Aorta (tissue), 5 donors: ENCODE data around the gene ZYG11A. TPM values are rescaled to one million over a fixed set of nuclear protein-coding genes. Genes with fewer than 3 reads are reported as not detected.
A peak's percentile ranks its signal among the peaks of the same experiment; 100 is the strongest.

Experiments
- ATAC-seq: fragments of 200-7000 bp; cut with Tn5 transposase; one replicate; pipeline ENCODE4 v1.9.1; 2022; ENCODE audit warnings: moderate library complexity; ENCODE audit not compliant: low FRiP score
- DNase-seq, 2 donors: peaks; one replicate each; pipeline ENCODE4 v3.0.0-alpha.2; 2020
- H3K27ac ChIP-seq, 2 donors: one replicate each; pipeline ENCODE4 v1.5.1; 2013; ENCODE audit warnings: low read length in 2 of 2, mild to moderate bottlenecking in 2 of 2, moderate library complexity in 2 of 2, control low read depth in 1 of 2, inconsistent platforms in 1 of 2, low read depth in 1 of 2
- H3K27me3 ChIP-seq, 2 donors: one replicate each; pipeline ENCODE4 v1.6.1; 2013; ENCODE audit warnings: control low read depth in 1 of 2, low read length in 1 of 2, mild to moderate bottlenecking in 1 of 2, moderate library complexity in 1 of 2; ENCODE audit not compliant: insufficient read depth in 2 of 2, control insufficient read depth in 1 of 2
- H3K36me3 ChIP-seq, 2 donors: one replicate each; pipeline ENCODE4 v1.6.1; 2013; ENCODE audit warnings: control low read depth in 1 of 2, low read length in 1 of 2, mild to moderate bottlenecking in 1 of 2; ENCODE audit not compliant: insufficient read depth in 2 of 2, control insufficient read depth in 1 of 2
- H3K4me1 ChIP-seq, 2 donors: one replicate each; pipeline ENCODE4 v1.6.1; 2013; ENCODE audit warnings: low read length in 2 of 2, control low read depth in 1 of 2, mild to moderate bottlenecking in 1 of 2, moderate library complexity in 1 of 2; ENCODE audit not compliant: insufficient read depth in 2 of 2, control insufficient read depth in 1 of 2
- H3K4me3 ChIP-seq, 2 donors: one replicate each; pipeline ENCODE4 v1.5.1; 2013; ENCODE audit warnings: low read length in 2 of 2, control low read depth in 1 of 2, mild to moderate bottlenecking in 1 of 2
- H3K9me3 ChIP-seq: one replicate; pipeline ENCODE4 v1.6.1; 2013; ENCODE audit warnings: mild to moderate bottlenecking, low read length; ENCODE audit not compliant: control insufficient read depth
- WGBS, 2 donors: extraction: QIAGEN DNeasy Blood & Tissue Kit; methylation state at CpG; one replicate each; pipeline ENCODE4 v1.1.7; 2013; 5-methylcytosine and 5-hydroxymethylcytosine counted together
- intact Hi-C, 2 donors: fragments of 100-400 bp; cut with DNase I; formaldehyde crosslinking; loops; one replicate each; pipeline versions ENCODE4 v1.14.2 to v1.15.0; 2022
- polyA plus RNA-seq, 2 donors: library from polyadenylated mRNA; stranded (reverse); fragments of 200-250 nt; gene quantifications; one replicate each; pipeline ENCODE4 v1.2.3, GENCODE V29; 2013
- total RNA-seq, 2 donors: library from RNA; stranded (reverse); fragmentation: NEBNext Ultra II Directional; extraction: Animal tissue kit (Norgen Biotek cat#: 25700); gene quantifications; one replicate each; pipeline ENCODE4 v1.2.1, GENCODE V29; 2021
- donor health status: healthy with polysubstance abuse.
- donor health status: Bipolar disorder and iron deficiency.
- donor health status: DM: no; HTN: no; CAD: no.
- donor health status: DM: no; HTN: no; CAD: no.
- donor health status: DM: yes; HTN: yes; CAD: no.

ZYG11A gene
- total and polyA plus RNA-seq, 4 donors, result 0.13 to 0.18 (median 0.13) TPM; not detected in 1

- Histone ChIP-seq H3K4me3 (no peak overlapping the region), H3K36me3 (no peaks in the 10 kb centered on the region), H3K9me3 (no peaks in the 10 kb centered on the region), H3K4me1 (no peaks in the 10 kb centered on the region), H3K27ac (no peak overlapping the region), H3K27me3 (no peaks in the 10 kb centered on the region)
- WGBS, 2 donors, result 94 to 97% methylated on average over 5 of the region's 5 CpGs
- DNase-seq, result no peak
- intact Hi-C loops, result no loop called here
- no peak for ATAC-seq
These were observed 50.1 kb downstream of the ZYG11A start for GRCh38 chr1:52892424-52893215.

- Histone ChIP-seq H3K27me3 (no peaks in the 10 kb centered on the region), H3K4me1 (no peaks in the 10 kb centered on the region), H3K9me3 (no peaks in the 10 kb centered on the region), H3K4me3 (no peak overlapping the region), H3K27ac (no peak overlapping the region), H3K36me3 (no peaks in the 10 kb centered on the region)
- 25 to 27% methylated on average over 4 of the region's 4 CpGs for WGBS, 2 donors
- intact Hi-C loops, result no loop called here
- no peak for ATAC-seq
- no peak for DNase-seq
These were observed 56.9 kb downstream of the ZYG11A start for GRCh38 chr1:52899445-52899894.

- intact Hi-C loops, result no loop called here
- Histone ChIP-seq H3K27me3 (no peaks in the 10 kb centered on the region), H3K9me3 (no peaks in the 10 kb centered on the region), H3K4me1 (no peaks in the 10 kb centered on the region), H3K36me3 (no peaks in the 10 kb centered on the region), H3K27ac (no peak overlapping the region), H3K4me3 (no peak overlapping the region)
- no peak for DNase-seq
- 73 to 83% methylated on average over 2 of the region's 2 CpGs for WGBS, 2 donors
- ATAC-seq, result no peak
These were observed 57.8 kb downstream of the ZYG11A start for GRCh38 chr1:52900402-52900801.

- DNase-seq, result no peak
- intact Hi-C loops, result no loop called here
These were observed 58.8 kb downstream of the ZYG11A start for GRCh38 chr1:52901384-52901783.

GRCh38 chr1:52904208-52904926, 61.8 kb downstream of the ZYG11A start:
- intact Hi-C loops, result no loop called here
- Histone ChIP-seq H3K27me3 (no peaks in the 10 kb centered on the region), H3K4me1 (no peaks in the 10 kb centered on the region), H3K4me3 (no peak overlapping the region), H3K36me3 (no peaks in the 10 kb centered on the region), H3K27ac (no peak overlapping the region), H3K9me3 (no peaks in the 10 kb centered on the region)
- 93 to 95% methylated on average over 13 of the region's 13 CpGs for WGBS, 2 donors
- DNase-seq (no peak), ATAC-seq (no peak)

More at GRCh38 chr1:52901384-52901783, 58.8 kb downstream of the ZYG11A start:
- Histone ChIP-seq H3K27ac (no peak overlapping the region), H3K9me3 (no peaks in the 10 kb centered on the region), H3K4me1 (no peaks in the 10 kb centered on the region), H3K4me3 (no peak overlapping the region), H3K27me3 (no peaks in the 10 kb centered on the region), H3K36me3 (no peaks in the 10 kb centered on the region)
- 74 to 85% methylated on average over 1 of the region's 1 CpG for WGBS, 2 donors
- no peak for ATAC-seq

GRCh38 chr1:52904927-52905698, 62.6 kb downstream of the ZYG11A start:
- 47 to 48% methylated on average over 20 of the region's 20 CpGs for WGBS, 2 donors
- Histone ChIP-seq H3K36me3 (no peaks in the 10 kb centered on the region), H3K4me3 (no peak overlapping the region), H3K27me3 (no peaks in the 10 kb centered on the region), H3K9me3 (no peaks in the 10 kb centered on the region), H3K27ac (peak overlapping the region in 1 of 2 donors; percentile 17), H3K4me1 (no peaks in the 10 kb centered on the region)
- DNase-seq (no peak), ATAC-seq (peak; percentile 47)
- intact Hi-C loops, result no loop called here

GRCh38 chr1:52906135-52906603, 63.6 kb downstream of the ZYG11A start:
- Histone ChIP-seq H3K9me3 (no peaks in the 10 kb centered on the region), H3K36me3 (no peaks in the 10 kb centered on the region), H3K4me1 (no peaks in the 10 kb centered on the region), H3K4me3 (no peak overlapping the region), H3K27ac (no peak overlapping the region), H3K27me3 (no peaks in the 10 kb centered on the region)
- intact Hi-C loops, result no loop called here
- DNase-seq (no peak), ATAC-seq (no peak)
- WGBS, 2 donors, result 92 to 94% methylated on average over 6 of the region's 6 CpGs

- no peaks in the 10 kb centered on the region for H3K36me3 ChIP-seq
- H3K4me1 ChIP-seq, result no peaks in the 10 kb centered on the region
- DNase-seq (no peak), ATAC-seq (no peak)
- no peak overlapping the region for H3K27ac ChIP-seq
- H3K4me3 ChIP-seq, result no peak overlapping the region
- intact Hi-C loops, result no loop called here
- no peaks in the 10 kb centered on the region for H3K9me3 ChIP-seq
- H3K27me3 ChIP-seq, result no peaks in the 10 kb centered on the region
- WGBS, 2 donors, result 95 to 97% methylated on average over 7 to 9 of the region's 9 CpGs
These were observed 64.7 kb downstream of the ZYG11A start for GRCh38 chr1:52907068-52907811.
